Liver (tissue), 3 donors: ENCODE results near the gene TMEFF1.

Source experiments
- EGR1 ChIP-seq, 2 donors: IDR thresholded peaks; 2 replicates each; pipeline ENCODE4 v1.6.1; 2016 to 2018; ENCODE audit warnings: antibody characterized with exemption in 2 of 2, low read depth in 2 of 2
- FOXA2 ChIP-seq: IDR thresholded peaks from 2 replicates; pipeline ENCODE4 v1.6.1; 2016; ENCODE audit warnings: antibody characterized with exemption
- GABPA ChIP-seq, 2 donors: IDR thresholded peaks in 1 of 2; conservative IDR thresholded peaks in 1 of 2; 2 replicates each; pipeline ENCODE4 v1.6.1; 2016; ENCODE audit warnings: antibody characterized with exemption in 2 of 2, mild to moderate bottlenecking in 1 of 2, moderate library complexity in 1 of 2
- HNF4G ChIP-seq: IDR thresholded peaks from 2 replicates; pipeline ENCODE4 v1.6.1; 2016; ENCODE audit warnings: antibody characterized with exemption
- MAX ChIP-seq: IDR thresholded peaks from 2 replicates; pipeline ENCODE4 v1.6.1; 2016; ENCODE audit warnings: antibody characterized with exemption
- NR2F2 ChIP-seq: IDR thresholded peaks from 2 replicates; pipeline ENCODE4 v1.6.1; 2016; ENCODE audit warnings: antibody characterized with exemption
- RAD21 ChIP-seq, 2 donors: IDR thresholded peaks; 2 replicates each; pipeline ENCODE4 v1.6.1; 2016; ENCODE audit warnings: antibody characterized with exemption in 2 of 2, mild to moderate bottlenecking in 2 of 2
- SP1 ChIP-seq: IDR thresholded peaks from 2 replicates; pipeline ENCODE4 v1.6.1; 2018; ENCODE audit warnings: antibody characterized with exemption, mild to moderate bottlenecking
- TAF1 ChIP-seq: conservative IDR thresholded peaks from 2 replicates; pipeline ENCODE4 v1.6.1; 2016; ENCODE audit warnings: antibody characterized with exemption, mild to moderate bottlenecking
- YY1 ChIP-seq: IDR thresholded peaks from 2 replicates; pipeline ENCODE4 v1.6.1; 2016; ENCODE audit warnings: antibody characterized with exemption, mild to moderate bottlenecking
- TF ChIP-seq, protein P1 (sequence below): fragments of 150-350 bp; IDR thresholded peaks from 2 replicates; pipeline ENCODE4 v1.5.1; 2017; ENCODE audit warnings: improper control_type of control experiment, low read depth, low read length; ENCODE audit not compliant: missing input control
- TF ChIP-seq, protein P2 (sequence below): IDR thresholded peaks from 2 replicates; pipeline ENCODE4 v1.6.1; 2016; ENCODE audit warnings: antibody characterized with exemption
- TF ChIP-seq, protein P3 (sequence below): IDR thresholded peaks from 2 replicates; pipeline ENCODE4 v1.6.1; 2016; ENCODE audit warnings: antibody characterized with exemption
- TF ChIP-seq, protein P4 (sequence below): IDR thresholded peaks from 2 replicates; pipeline ENCODE4 v1.6.1; 2016; ENCODE audit warnings: antibody characterized with exemption, mild to moderate bottlenecking
- donor health status: healthy.
- donor health status: healthy.

DNA sequence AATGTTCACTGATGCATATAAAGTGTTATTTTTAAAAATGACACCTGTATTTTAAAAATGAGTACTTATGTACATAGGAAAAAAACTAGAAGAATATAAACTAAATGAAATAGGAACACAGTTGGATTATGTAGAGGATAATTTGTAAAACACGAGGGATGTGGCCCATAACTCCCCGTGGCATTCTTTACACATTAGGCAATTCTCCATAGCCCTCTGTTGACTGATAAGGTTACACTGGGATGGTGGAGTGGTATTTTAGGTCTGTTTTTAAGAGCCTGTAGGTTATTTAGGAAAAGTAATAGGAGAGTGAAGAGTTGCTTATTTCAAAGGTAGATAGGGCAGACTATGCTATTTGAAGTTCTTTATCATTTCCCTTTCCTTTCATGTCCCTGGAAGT is 106.7 kb downstream of the TMEFF1 start:
- TF ChIP-seq, protein P1, sequence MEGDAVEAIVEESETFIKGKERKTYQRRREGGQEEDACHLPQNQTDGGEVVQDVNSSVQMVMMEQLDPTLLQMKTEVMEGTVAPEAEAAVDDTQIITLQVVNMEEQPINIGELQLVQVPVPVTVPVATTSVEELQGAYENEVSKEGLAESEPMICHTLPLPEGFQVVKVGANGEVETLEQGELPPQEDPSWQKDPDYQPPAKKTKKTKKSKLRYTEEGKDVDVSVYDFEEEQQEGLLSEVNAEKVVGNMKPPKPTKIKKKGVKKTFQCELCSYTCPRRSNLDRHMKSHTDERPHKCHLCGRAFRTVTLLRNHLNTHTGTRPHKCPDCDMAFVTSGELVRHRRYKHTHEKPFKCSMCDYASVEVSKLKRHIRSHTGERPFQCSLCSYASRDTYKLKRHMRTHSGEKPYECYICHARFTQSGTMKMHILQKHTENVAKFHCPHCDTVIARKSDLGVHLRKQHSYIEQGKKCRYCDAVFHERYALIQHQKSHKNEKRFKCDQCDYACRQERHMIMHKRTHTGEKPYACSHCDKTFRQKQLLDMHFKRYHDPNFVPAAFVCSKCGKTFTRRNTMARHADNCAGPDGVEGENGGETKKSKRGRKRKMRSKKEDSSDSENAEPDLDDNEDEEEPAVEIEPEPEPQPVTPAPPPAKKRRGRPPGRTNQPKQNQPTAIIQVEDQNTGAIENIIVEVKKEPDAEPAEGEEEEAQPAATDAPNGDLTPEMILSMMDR: no peak
- TF ChIP-seq, protein P2, sequence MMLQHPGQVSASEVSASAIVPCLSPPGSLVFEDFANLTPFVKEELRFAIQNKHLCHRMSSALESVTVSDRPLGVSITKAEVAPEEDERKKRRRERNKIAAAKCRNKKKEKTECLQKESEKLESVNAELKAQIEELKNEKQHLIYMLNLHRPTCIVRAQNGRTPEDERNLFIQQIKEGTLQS: no peak
- no peak for TF ChIP-seq GABPA (IDR thresholded peaks at IDR 0.05 in 1 of 2, conservative IDR thresholded peaks at IDR 0.05 in 1 of 2)
- no peak for TF ChIP-seq MAX
- TF ChIP-seq SP1: no peak
- TF ChIP-seq RAD21 (IDR thresholded peaks at IDR 0.05): no peak
- TF ChIP-seq, protein P3, sequence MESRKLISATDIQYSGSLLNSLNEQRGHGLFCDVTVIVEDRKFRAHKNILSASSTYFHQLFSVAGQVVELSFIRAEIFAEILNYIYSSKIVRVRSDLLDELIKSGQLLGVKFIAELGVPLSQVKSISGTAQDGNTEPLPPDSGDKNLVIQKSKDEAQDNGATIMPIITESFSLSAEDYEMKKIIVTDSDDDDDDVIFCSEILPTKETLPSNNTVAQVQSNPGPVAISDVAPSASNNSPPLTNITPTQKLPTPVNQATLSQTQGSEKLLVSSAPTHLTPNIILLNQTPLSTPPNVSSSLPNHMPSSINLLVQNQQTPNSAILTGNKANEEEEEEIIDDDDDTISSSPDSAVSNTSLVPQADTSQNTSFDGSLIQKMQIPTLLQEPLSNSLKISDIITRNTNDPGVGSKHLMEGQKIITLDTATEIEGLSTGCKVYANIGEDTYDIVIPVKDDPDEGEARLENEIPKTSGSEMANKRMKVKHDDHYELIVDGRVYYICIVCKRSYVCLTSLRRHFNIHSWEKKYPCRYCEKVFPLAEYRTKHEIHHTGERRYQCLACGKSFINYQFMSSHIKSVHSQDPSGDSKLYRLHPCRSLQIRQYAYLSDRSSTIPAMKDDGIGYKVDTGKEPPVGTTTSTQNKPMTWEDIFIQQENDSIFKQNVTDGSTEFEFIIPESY: no peak
- TF ChIP-seq TAF1: no peak
- no peak for TF ChIP-seq EGR1 (IDR thresholded peaks at IDR 0.05; ENCODE audit: low read depth in 2 of 2)
- no peak for TF ChIP-seq HNF4G
- TF ChIP-seq YY1: no peak
- TF ChIP-seq, protein P4, sequence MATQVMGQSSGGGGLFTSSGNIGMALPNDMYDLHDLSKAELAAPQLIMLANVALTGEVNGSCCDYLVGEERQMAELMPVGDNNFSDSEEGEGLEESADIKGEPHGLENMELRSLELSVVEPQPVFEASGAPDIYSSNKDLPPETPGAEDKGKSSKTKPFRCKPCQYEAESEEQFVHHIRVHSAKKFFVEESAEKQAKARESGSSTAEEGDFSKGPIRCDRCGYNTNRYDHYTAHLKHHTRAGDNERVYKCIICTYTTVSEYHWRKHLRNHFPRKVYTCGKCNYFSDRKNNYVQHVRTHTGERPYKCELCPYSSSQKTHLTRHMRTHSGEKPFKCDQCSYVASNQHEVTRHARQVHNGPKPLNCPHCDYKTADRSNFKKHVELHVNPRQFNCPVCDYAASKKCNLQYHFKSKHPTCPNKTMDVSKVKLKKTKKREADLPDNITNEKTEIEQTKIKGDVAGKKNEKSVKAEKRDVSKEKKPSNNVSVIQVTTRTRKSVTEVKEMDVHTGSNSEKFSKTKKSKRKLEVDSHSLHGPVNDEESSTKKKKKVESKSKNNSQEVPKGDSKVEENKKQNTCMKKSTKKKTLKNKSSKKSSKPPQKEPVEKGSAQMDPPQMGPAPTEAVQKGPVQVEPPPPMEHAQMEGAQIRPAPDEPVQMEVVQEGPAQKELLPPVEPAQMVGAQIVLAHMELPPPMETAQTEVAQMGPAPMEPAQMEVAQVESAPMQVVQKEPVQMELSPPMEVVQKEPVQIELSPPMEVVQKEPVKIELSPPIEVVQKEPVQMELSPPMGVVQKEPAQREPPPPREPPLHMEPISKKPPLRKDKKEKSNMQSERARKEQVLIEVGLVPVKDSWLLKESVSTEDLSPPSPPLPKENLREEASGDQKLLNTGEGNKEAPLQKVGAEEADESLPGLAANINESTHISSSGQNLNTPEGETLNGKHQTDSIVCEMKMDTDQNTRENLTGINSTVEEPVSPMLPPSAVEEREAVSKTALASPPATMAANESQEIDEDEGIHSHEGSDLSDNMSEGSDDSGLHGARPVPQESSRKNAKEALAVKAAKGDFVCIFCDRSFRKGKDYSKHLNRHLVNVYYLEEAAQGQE: no peak
- no peak for TF ChIP-seq FOXA2
- no peak for TF ChIP-seq NR2F2
